Kidney (tissue), 14 donors: ENCODE measurements around the gene LRPAP1. TPM values are rescaled to one million over a fixed set of nuclear protein-coding genes. Genes with fewer than 3 reads are reported as not detected.

ENCODE experiments used
- DNase-seq, 5 donors: peaks; one replicate each; pipeline ENCODE4 v3.0.0-alpha.2; 2013 to 2020
- FAIRE-seq: peaks from 2 replicates; lab custom pipeline; 2012; peaks lifted over from hg19 to GRCh38; lab: Jason Lieb, UNC
- H3K27ac ChIP-seq, 2 donors: one replicate each; pipeline ENCODE4 v1.7.0; 2013; ENCODE audit warnings: low read depth in 2 of 2, low read length in 2 of 2, inconsistent platforms in 1 of 2
- H3K27me3 ChIP-seq: one replicate; pipeline ENCODE4 v1.7.1; 2013; ENCODE audit warnings: low read length, inconsistent platforms; ENCODE audit not compliant: control insufficient read depth, insufficient read depth
- H3K36me3 ChIP-seq, 3 donors: one replicate each; pipeline versions ENCODE4 v1.7.0 to v1.7.1; 2013; ENCODE audit warnings: low read length in 3 of 3, control low read depth in 1 of 3, inconsistent platforms in 1 of 3; ENCODE audit not compliant: insufficient read depth in 3 of 3, control insufficient read depth in 2 of 3
- H3K4me1 ChIP-seq, 3 donors: one replicate each; pipeline versions ENCODE4 v1.7.0 to v1.7.1; 2013; ENCODE audit warnings: low read length in 3 of 3, inconsistent platforms in 1 of 3, low read depth in 1 of 3; ENCODE audit not compliant: control insufficient read depth in 2 of 3, insufficient read depth in 2 of 3
- H3K4me3 ChIP-seq, 3 donors: one replicate each; pipeline versions ENCODE4 v1.7.0 to v1.8.1; 2013; ENCODE audit warnings: low read length in 3 of 3, control low read depth in 1 of 3, inconsistent platforms in 1 of 3
- H3K9ac ChIP-seq, 3 donors: one replicate each; pipeline versions ENCODE4 v1.7.0 to v1.7.1; 2013; ENCODE audit warnings: low read length in 3 of 3, control low read depth in 1 of 3, inconsistent platforms in 1 of 3
- H3K9me3 ChIP-seq, 3 donors: one replicate each; pipeline versions ENCODE4 v1.7.0 to v1.7.1; 2013; ENCODE audit warnings: low read length in 3 of 3, control low read depth in 1 of 3, inconsistent platforms in 1 of 3; ENCODE audit not compliant: control insufficient read depth in 2 of 3, insufficient read depth in 1 of 3
- intact Hi-C: fragments of 100-400 bp; cut with DNase I; formaldehyde crosslinking; loops from one replicate; pipeline ENCODE4 v1.11.1; 2022
- polyA plus RNA-seq: library from polyadenylated mRNA; stranded (reverse); fragments of 350-450 nt; fragmentation: Illumina TruSeq; extraction: RNeasy Lipid Tissue Mini Kit (QIAGEN cat#74804); gene quantifications from one replicate; pipeline ENCODE4 v1.2.3, GENCODE V29; 2014; ENCODE audit warnings: low read depth, low replicate concordance; ENCODE audit not compliant: insufficient read depth
- total RNA-seq: library from RNA; stranded (reverse); fragmentation: NEBNext Ultra II Directional; extraction: Animal tissue kit (Norgen Biotek cat#: 25700); gene quantifications from one replicate; pipeline ENCODE4 v1.2.1, GENCODE V29; 2021
- TF ChIP-seq, protein P1 (sequence below): IDR thresholded peaks from 3 replicates; pipeline ENCODE4 v1.5.1; 2012; ENCODE audit warnings: mild to moderate bottlenecking, moderate library complexity, borderline replicate concordance; ENCODE audit not compliant: insufficient read depth; ENCODE audit errors: extremely low read depth
- donor health status: control.
- donor health status: control.
- donor health status: control.
- donor health status: control.
- donor health status: control.
- donor health status: DM: yes; HTN: yes; CAD: no.
- donor health status: Normal renal cell carcinoma (clear cell type).

The LRPAP1 gene
- total and polyA plus RNA-seq, 2 donors from 2014 or later = 204 to 373 TPM

- Histone ChIP-seq H3K4me1 (no peaks in the 10 kb centered on the region), H3K4me3 (no peak overlapping the region), H3K9ac (no peak overlapping the region), H3K36me3 (peaks cover 2 to 69% (median 40%) of the 10 kb centered on the region in 3 donors), H3K9me3 (no peaks in the 10 kb centered on the region), H3K27me3 (no peaks in the 10 kb centered on the region), H3K27ac (no peak overlapping the region)
- DNase-seq = peak in 1 of 5 donors; percentile 33
- no peak for FAIRE-seq
- TF ChIP-seq, protein P1, sequence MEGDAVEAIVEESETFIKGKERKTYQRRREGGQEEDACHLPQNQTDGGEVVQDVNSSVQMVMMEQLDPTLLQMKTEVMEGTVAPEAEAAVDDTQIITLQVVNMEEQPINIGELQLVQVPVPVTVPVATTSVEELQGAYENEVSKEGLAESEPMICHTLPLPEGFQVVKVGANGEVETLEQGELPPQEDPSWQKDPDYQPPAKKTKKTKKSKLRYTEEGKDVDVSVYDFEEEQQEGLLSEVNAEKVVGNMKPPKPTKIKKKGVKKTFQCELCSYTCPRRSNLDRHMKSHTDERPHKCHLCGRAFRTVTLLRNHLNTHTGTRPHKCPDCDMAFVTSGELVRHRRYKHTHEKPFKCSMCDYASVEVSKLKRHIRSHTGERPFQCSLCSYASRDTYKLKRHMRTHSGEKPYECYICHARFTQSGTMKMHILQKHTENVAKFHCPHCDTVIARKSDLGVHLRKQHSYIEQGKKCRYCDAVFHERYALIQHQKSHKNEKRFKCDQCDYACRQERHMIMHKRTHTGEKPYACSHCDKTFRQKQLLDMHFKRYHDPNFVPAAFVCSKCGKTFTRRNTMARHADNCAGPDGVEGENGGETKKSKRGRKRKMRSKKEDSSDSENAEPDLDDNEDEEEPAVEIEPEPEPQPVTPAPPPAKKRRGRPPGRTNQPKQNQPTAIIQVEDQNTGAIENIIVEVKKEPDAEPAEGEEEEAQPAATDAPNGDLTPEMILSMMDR = no peak
- intact Hi-C loops = no loop called here
Observed at GRCh38 chr4:3519468-3520264, 12.6 kb downstream of the LRPAP1 start.

- Histone ChIP-seq H3K9me3 (no peaks in the 10 kb centered on the region), H3K4me1 (no peaks in the 10 kb centered on the region), H3K27ac (no peak overlapping the region), H3K27me3 (no peaks in the 10 kb centered on the region), H3K9ac (no peak overlapping the region), H3K4me3 (no peak overlapping the region), H3K36me3 (peaks cover 0 to 68% (median 34%) of the 10 kb centered on the region in 3 donors)
- no peak for FAIRE-seq
- peak in 1 of 5 donors; percentile 63 for DNase-seq
- intact Hi-C loops = no loop called here
- TF ChIP-seq, protein P1 = no peak
Observed at GRCh38 chr4:3518941-3519340, 13.3 kb downstream of the LRPAP1 start.

- H3K4me3 ChIP-seq = no peak overlapping the region
- no peak overlapping the region for H3K27ac ChIP-seq
- TF ChIP-seq, protein P1 = no peak
- no peak overlapping the region for H3K9ac ChIP-seq
- H3K9me3 ChIP-seq = no peaks in the 10 kb centered on the region
- FAIRE-seq (no peak), DNase-seq (peak in 1 of 5 donors; percentile 49)
- H3K4me1 ChIP-seq = no peaks in the 10 kb centered on the region
- H3K36me3 ChIP-seq = peaks cover 0 to 72% (median 33%) of the 10 kb centered on the region in 3 donors
- intact Hi-C loops = no loop called here
- H3K27me3 ChIP-seq = no peaks in the 10 kb centered on the region
Observed at GRCh38 chr4:3518511-3518880, 13.7 kb downstream of the LRPAP1 start.
